CD4-positive, alpha-beta memory T cell (primary cell): Measurements from ENCODE around the gene SPAG4. TPM values are rescaled to one million over a fixed set of nuclear protein-coding genes. Genes with fewer than 3 reads are reported as not detected.

Experiments
- CTCF ChIA-PET: fragments of 350-600 bp; sonication (Branson Sonifier 250); formaldehyde crosslinking; loops from one replicate; lab custom pipeline; 2021; ENCODE audit warnings: inconsistent platforms; ENCODE audit not compliant: partially characterized antibody; lab: Charles Lee
- POLR2A ChIA-PET: fragments of 350-600 bp; sonication (Branson Sonifier 250); formaldehyde crosslinking; loops from one replicate; lab custom pipeline; 2021; ENCODE audit not compliant: partially characterized antibody; lab: Charles Lee
- DNase-seq, 5 donors: peaks; one replicate each; pipeline versions ENCODE4 v3.0.0 to v3.0.0-alpha.2; 2020 to 2022; ENCODE audit warnings: mixed read lengths in 1 of 5
- H3K27ac ChIP-seq: one replicate; pipeline ENCODE4 v1.7.0; 2013; ENCODE audit warnings: low read depth, low read length
- H3K27me3 ChIP-seq: 2 replicates; pipeline ENCODE4 v1.7.0; 2013; ENCODE audit warnings: mild to moderate bottlenecking, low read length, moderate library complexity; ENCODE audit not compliant: insufficient read depth
- H3K36me3 ChIP-seq: 2 replicates; pipeline ENCODE4 v1.7.0; 2013; ENCODE audit warnings: mild to moderate bottlenecking, low read length, moderate library complexity; ENCODE audit not compliant: insufficient read depth
- H3K4me1 ChIP-seq: 2 replicates; pipeline ENCODE4 v1.7.0; 2013; ENCODE audit warnings: mild to moderate bottlenecking, low read length, moderate library complexity; ENCODE audit not compliant: insufficient read depth
- H3K4me3 ChIP-seq, 2 donors: one replicate each; pipeline ENCODE4 v1.7.0; 2013; ENCODE audit warnings: low read length in 2 of 2, mild to moderate bottlenecking in 1 of 2
- H3K9me3 ChIP-seq, 2 donors: one replicate each; pipeline ENCODE4 v1.7.0; 2013; ENCODE audit warnings: low read length in 2 of 2, control low read depth in 1 of 2; ENCODE audit not compliant: control insufficient read depth in 1 of 2
- H3K27ac Mint-ChIP-seq, 7 donors: one replicate each; pipeline ENCODE4 v1.8.0; 2020 to 2021; ENCODE audit warnings: mixed read lengths in 7 of 7, mild to moderate bottlenecking in 6 of 7, inconsistent platforms in 3 of 7, moderate library complexity in 3 of 7
- H3K27me3 Mint-ChIP-seq, 2 donors: one replicate each; pipeline ENCODE4 v1.8.0; 2020 to 2021; ENCODE audit warnings: mixed read lengths in 2 of 2
- H3K36me3 Mint-ChIP-seq, 2 donors: one replicate each; pipeline ENCODE4 v1.8.0; 2020 to 2021; ENCODE audit warnings: mixed read lengths in 2 of 2, inconsistent platforms in 1 of 2, mild to moderate bottlenecking in 1 of 2
- H3K4me1 Mint-ChIP-seq, 4 donors: one replicate each; pipeline ENCODE4 v1.8.0; 2020 to 2021; ENCODE audit warnings: mixed read lengths in 4 of 4, mild to moderate bottlenecking in 1 of 4
- H3K4me3 Mint-ChIP-seq, 8 donors: one replicate each; pipeline ENCODE4 v1.8.0; 2020 to 2021; ENCODE audit warnings: mixed read lengths in 8 of 8, mild to moderate bottlenecking in 7 of 8, moderate library complexity in 6 of 8, inconsistent platforms in 3 of 8
- H3K9me3 Mint-ChIP-seq, 8 donors: one replicate each; pipeline ENCODE4 v1.8.0; 2020 to 2021; ENCODE audit warnings: mixed read lengths in 8 of 8, mild to moderate bottlenecking in 5 of 8, inconsistent platforms in 3 of 8, moderate library complexity in 1 of 8
- intact Hi-C: fragments of 100-400 bp; cut with micrococcal nuclease; formaldehyde crosslinking; loops from one replicate; pipeline ENCODE4 v1.15.1; 2023
- polyA plus RNA-seq, 2 donors: library from polyadenylated mRNA; unstranded; fragments of 300-500 nt; fragmentation: Illumina TruSeq; gene quantifications; one replicate each; pipeline ENCODE4 v1.2.3, GENCODE V29; 2021
- total RNA-seq, 2 experiments: library from RNA; stranded (reverse); gene quantifications; one replicate each; pipeline ENCODE4 v1.2.3, GENCODE V29; 2021

The SPAG4 gene
- total and polyA plus RNA-seq, 4 experiments from 2014 or later, result 0.47 to 1.3 (median 0.74) TPM

DNA sequence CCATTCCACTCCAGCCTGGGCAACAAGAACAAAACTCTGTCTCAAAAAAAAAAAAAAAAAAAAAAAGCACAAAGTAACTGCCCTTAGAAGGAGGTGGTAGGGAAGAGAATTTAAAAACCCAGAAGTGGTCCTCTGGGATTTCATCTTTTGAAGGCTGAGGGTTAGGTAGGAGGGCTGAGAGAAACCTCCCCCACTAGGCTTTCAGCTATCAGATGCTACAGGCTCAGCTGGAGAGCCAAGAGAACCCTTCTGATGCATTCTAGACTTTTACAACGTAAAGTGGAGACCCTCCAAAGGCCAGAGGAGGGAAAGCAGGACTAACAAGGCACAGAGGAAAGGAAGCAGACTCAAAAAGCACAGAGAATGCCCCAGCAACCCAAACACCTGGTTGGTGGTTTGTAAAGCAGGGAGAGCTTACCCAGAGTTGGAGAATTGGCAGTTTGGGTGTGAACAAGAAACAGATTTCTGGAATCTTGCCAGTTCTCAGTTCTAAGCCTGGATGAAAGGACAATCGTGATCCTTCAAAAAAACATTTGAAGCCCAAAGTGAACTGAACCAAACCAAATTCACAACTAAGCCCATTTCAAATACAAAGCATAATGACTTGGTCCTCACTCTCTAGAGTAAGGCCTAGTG, 23.2 kb upstream of the SPAG4 start:
- H3K4me1 Mint-ChIP-seq, result no peaks in the 10 kb centered on the region
- no peaks in the 10 kb centered on the region for H3K9me3 Mint-ChIP-seq
- H3K4me3 Mint-ChIP-seq, result no peak overlapping the region
- Histone ChIP-seq H3K4me1 (no peaks in the 10 kb centered on the region), H3K36me3 (no peaks in the 10 kb centered on the region), H3K9me3 (no peaks in the 10 kb centered on the region), H3K27ac (no peak overlapping the region), H3K27me3 (no peaks in the 10 kb centered on the region), H3K4me3 (no peak overlapping the region)
- intact Hi-C loops, result no loop called here
- POLR2A ChIA-PET, result interaction anchor here (0.6 kb wide), 1 partner anchor 8 kb away, joined by 4 read pairs; no protein-coding TSS in a partner anchor
- no peak overlapping the region for H3K27ac Mint-ChIP-seq
- CTCF ChIA-PET, result interaction anchor here (0.7 kb wide), 1 partner anchor 18 kb away, joined by 4 read pairs; no protein-coding TSS in a partner anchor
- DNase-seq, result no peak
- no peaks in the 10 kb centered on the region for H3K36me3 Mint-ChIP-seq
- no peaks in the 10 kb centered on the region for H3K27me3 Mint-ChIP-seq

DNA sequence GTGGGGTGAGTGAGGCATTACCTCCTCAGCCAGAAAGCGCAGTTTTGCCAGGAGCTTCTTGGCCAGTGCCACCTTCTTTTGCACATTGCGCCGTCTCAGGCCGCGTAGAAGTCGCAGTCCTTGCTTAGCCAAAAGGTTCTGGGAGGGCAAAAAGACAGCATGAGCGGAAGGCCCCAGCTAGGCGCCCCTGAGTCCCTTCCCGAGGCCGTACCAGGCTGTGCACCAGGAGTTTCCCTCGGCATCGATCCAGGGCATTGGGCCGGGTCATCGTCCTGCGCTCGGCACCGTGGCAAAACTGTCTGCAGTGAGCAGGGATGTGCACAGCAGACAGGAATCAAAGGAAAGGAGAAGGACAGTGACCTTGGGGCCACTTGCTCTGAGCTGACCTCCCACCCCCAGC, 20.2 kb upstream of the SPAG4 start:
- no peaks in the 10 kb centered on the region for H3K27me3 ChIP-seq
- H3K4me3 ChIP-seq, result no peak overlapping the region
- CTCF ChIA-PET, result interaction anchor here (1.0 kb wide), 1 partner anchor 24 kb away, joined by 3 read pairs; no protein-coding TSS in a partner anchor
- no peaks in the 10 kb centered on the region for H3K9me3 ChIP-seq
- H3K9me3 Mint-ChIP-seq, result no peaks in the 10 kb centered on the region
- H3K4me3 Mint-ChIP-seq, result no peak overlapping the region
- H3K27ac ChIP-seq, result no peak overlapping the region
- POLR2A ChIA-PET, result no interaction called here
- no peaks in the 10 kb centered on the region for H3K27me3 Mint-ChIP-seq
- H3K36me3 ChIP-seq, result no peaks in the 10 kb centered on the region
- no peaks in the 10 kb centered on the region for H3K4me1 Mint-ChIP-seq
- no peaks in the 10 kb centered on the region for H3K4me1 ChIP-seq
- no peak for DNase-seq
- H3K27ac Mint-ChIP-seq, result no peak overlapping the region
- intact Hi-C loops, result no loop called here
- H3K36me3 Mint-ChIP-seq, result no peaks in the 10 kb centered on the region

- Histone ChIP-seq H3K4me1 (peaks cover 3% of the 10 kb centered on the region), H3K9me3 (no peaks in the 10 kb centered on the region), H3K27me3 (no peaks in the 10 kb centered on the region), H3K4me3 (no peak overlapping the region), H3K36me3 (no peaks in the 10 kb centered on the region), H3K27ac (no peak overlapping the region)
- POLR2A ChIA-PET, result no interaction called here
- H3K4me3 Mint-ChIP-seq, result no peak overlapping the region
- no peak for DNase-seq
- H3K4me1 Mint-ChIP-seq, result peaks cover 0 to 4% (median 0%) of the 10 kb centered on the region in 4 donors
- CTCF ChIA-PET, result interaction anchor here (1.0 to 1.1 kb wide), 2 partner anchors 24 to 132 kb away, joined by 3 to 4 read pairs; no protein-coding TSS in a partner anchor
- H3K27me3 Mint-ChIP-seq, result peaks cover 0 to 4% of the 10 kb centered on the region in 2 donors
- H3K36me3 Mint-ChIP-seq, result no peaks in the 10 kb centered on the region
- no peak overlapping the region for H3K27ac Mint-ChIP-seq
- no peaks in the 10 kb centered on the region for H3K9me3 Mint-ChIP-seq
- intact Hi-C loops, result no loop called here
These were observed 19.7 kb upstream of the SPAG4 start for GRCh38 chr20:35595901-35596300.

DNA sequence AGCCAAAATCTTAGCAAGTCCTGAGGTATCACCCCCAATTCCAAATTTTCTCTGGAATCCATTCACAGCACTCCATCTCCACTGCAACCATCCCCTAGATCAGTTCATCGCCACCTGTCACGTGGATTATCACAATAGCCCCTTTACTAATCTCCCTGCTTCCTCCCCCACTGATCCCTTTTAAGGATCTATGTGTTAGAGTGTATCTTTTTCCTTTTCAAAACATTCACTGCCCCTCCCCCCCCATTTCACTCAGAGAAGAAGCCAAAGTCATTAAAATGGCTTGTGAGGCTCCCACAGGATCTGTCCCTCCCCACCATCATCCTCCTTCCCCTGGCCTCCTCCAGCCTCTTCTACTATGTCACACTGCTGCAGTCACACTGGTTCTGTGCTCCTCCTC, 18.4 kb upstream of the SPAG4 start:
- no peak overlapping the region for H3K27ac ChIP-seq
- intact Hi-C loops, result no loop called here
- no peak overlapping the region for H3K4me3 ChIP-seq
- H3K27me3 ChIP-seq, result no peaks in the 10 kb centered on the region
- no peaks in the 10 kb centered on the region for H3K36me3 ChIP-seq
- Mint-ChIP-seq H3K36me3 (no peaks in the 10 kb centered on the region), H3K27ac (peak overlapping the region in 1 of 7 donors; percentile 64), H3K4me3 (no peak overlapping the region), H3K4me1 (peaks cover 0 to 10% (median 2%) of the 10 kb centered on the region in 4 donors), H3K27me3 (peaks cover 2 to 4% of the 10 kb centered on the region in 2 donors), H3K9me3 (no peaks in the 10 kb centered on the region)
- peaks cover 15% of the 10 kb centered on the region for H3K4me1 ChIP-seq
- no peaks in the 10 kb centered on the region for H3K9me3 ChIP-seq
- ChIA-PET CTCF (no interaction called here), POLR2A (no interaction called here)
- no peak for DNase-seq

- H3K4me1 Mint-ChIP-seq, result peaks cover 2 to 14% (median 4%) of the 10 kb centered on the region in 4 donors
- intact Hi-C loops, result no loop called here
- peak overlapping the region in 2 of 8 donors; percentile 2 to 4 for H3K4me3 Mint-ChIP-seq
- DNase-seq, result no peak
- no peak overlapping the region for H3K4me3 ChIP-seq
- no peaks in the 10 kb centered on the region for H3K27me3 ChIP-seq
- no peaks in the 10 kb centered on the region for H3K9me3 Mint-ChIP-seq
- ChIA-PET POLR2A (interaction anchor here (1.0 kb wide), 1 partner anchor 146 kb away, joined by 3 read pairs; no protein-coding TSS in a partner anchor), CTCF (interaction anchor here (1.1 kb wide), 1 partner anchor 14 kb away, joined by 3 read pairs; no protein-coding TSS in a partner anchor)
- no peaks in the 10 kb centered on the region for H3K9me3 ChIP-seq
- H3K36me3 Mint-ChIP-seq, result no peaks in the 10 kb centered on the region
- H3K27me3 Mint-ChIP-seq, result peaks cover 2 to 4% of the 10 kb centered on the region in 2 donors
- no peaks in the 10 kb centered on the region for H3K36me3 ChIP-seq
- no peak overlapping the region for H3K27ac ChIP-seq
- no peak overlapping the region for H3K27ac Mint-ChIP-seq
- H3K4me1 ChIP-seq, result peaks cover 17% of the 10 kb centered on the region
These were observed 17.2 kb upstream of the SPAG4 start for GRCh38 chr20:35598476-35598875.

DNA sequence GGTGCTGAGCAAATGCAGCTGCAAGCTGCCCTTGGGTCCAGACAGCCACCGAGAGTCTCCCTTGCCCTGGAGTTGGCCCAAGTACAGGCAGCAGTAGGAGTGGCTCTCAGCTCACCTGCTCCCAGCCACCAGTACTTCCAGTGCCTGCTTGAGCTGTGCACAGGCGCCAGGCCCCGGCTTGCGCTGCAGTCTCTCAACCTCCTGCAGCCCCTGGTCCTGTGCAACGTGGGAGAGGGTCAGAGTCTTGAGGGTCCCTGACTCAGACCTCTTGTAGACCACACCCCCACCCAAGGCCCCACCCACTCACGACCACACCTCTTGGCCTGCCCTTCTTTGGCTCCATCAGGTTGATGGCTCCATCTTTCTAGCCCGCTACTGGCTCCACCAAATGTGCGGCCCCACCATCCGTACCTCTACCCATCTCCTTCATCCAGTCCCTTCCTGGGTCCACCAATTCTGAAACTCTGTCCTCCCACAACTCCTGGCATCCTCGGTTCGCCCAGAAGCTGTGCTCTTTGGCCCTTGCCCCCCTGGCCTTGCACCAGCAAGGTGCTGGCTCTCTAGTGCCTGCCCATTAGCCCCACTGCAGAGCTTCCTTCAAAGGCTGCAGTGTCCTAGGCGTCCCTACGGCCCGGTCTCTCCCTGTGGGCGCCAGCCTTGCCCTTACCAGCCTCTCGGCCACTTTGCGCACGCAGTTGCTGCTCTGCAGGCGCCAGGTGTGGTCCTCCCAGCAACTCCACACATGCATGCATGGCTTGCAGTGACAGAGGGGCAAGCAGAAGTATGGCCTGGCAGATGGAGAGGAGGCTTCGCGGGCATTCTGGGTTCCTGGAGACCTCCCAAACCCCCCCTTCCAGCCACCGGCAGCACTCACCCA, 16.5 kb upstream of the SPAG4 start:
- Histone ChIP-seq H3K9me3 (no peaks in the 10 kb centered on the region), H3K36me3 (no peaks in the 10 kb centered on the region), H3K27me3 (no peaks in the 10 kb centered on the region), H3K4me1 (peaks cover 17% of the 10 kb centered on the region), H3K4me3 (no peak overlapping the region), H3K27ac (no peak overlapping the region)
- intact Hi-C loops, result no loop called here
- POLR2A ChIA-PET, result interaction anchor here (1.0 to 5.5 kb wide), 2 partner anchors 18 to 145 kb away, joined by 3 to 55 read pairs; partner anchors contain the start of gene SPAG4
- no peak for DNase-seq
- Mint-ChIP-seq H3K4me1 (peaks cover 2 to 15% (median 4%) of the 10 kb centered on the region in 4 donors), H3K4me3 (peak overlapping the region in 1 of 8 donors; percentile 17), H3K27ac (peak overlapping the region in 1 of 7 donors; percentile 20), H3K27me3 (peaks cover 2 to 4% of the 10 kb centered on the region in 2 donors), H3K9me3 (no peaks in the 10 kb centered on the region), H3K36me3 (no peaks in the 10 kb centered on the region)
- CTCF ChIA-PET, result interaction anchor here (1.1 kb wide), 1 partner anchor 14 kb away, joined by 3 read pairs; no protein-coding TSS in a partner anchor

- peaks cover 2 to 15% (median 4%) of the 10 kb centered on the region in 4 donors for H3K4me1 Mint-ChIP-seq
- Histone ChIP-seq H3K27ac (no peak overlapping the region), H3K27me3 (no peaks in the 10 kb centered on the region), H3K4me1 (peaks cover 17% of the 10 kb centered on the region), H3K9me3 (no peaks in the 10 kb centered on the region), H3K36me3 (no peaks in the 10 kb centered on the region), H3K4me3 (no peak overlapping the region)
- H3K4me3 Mint-ChIP-seq, result peak overlapping the region in 1 of 8 donors; percentile 43
- peak in 1 of 5 donors; percentile 24 for DNase-seq
- intact Hi-C loops, result loop anchor here (2.0 to 5.0 kb wide), 4 partner anchors 63 to 139 kb away; partner anchors contain the start of genes CPNE1, NFS1, RBM12 and ROMO1
- no peaks in the 10 kb centered on the region for H3K9me3 Mint-ChIP-seq
- H3K27ac Mint-ChIP-seq, result no peak overlapping the region
- POLR2A ChIA-PET, result interaction anchor here (2.1 to 5.5 kb wide), 2 partner anchors 18 to 64 kb away, joined by 16 to 55 read pairs; partner anchors contain the start of genes CPNE1, RBM12 and SPAG4
- no peaks in the 10 kb centered on the region for H3K36me3 Mint-ChIP-seq
- CTCF ChIA-PET, result no interaction called here
- H3K27me3 Mint-ChIP-seq, result peaks cover 2 to 4% of the 10 kb centered on the region in 2 donors
These were observed 15.9 kb upstream of the SPAG4 start for GRCh38 chr20:35599776-35600120.
